Nephron progenitor cell (in vitro differentiated cells): ENCODE results near the gene JMJD1C.

ENCODE experiments used
- DNase-seq: peaks from one replicate; pipeline ENCODE4 v3.0.0; 2021
- H3K27ac Mint-ChIP-seq: 2 replicates; pipeline ENCODE4 v1.8.0; 2021; ENCODE audit warnings: mild to moderate bottlenecking, moderate library complexity, mixed read lengths
- H3K27me3 Mint-ChIP-seq: 2 replicates; pipeline ENCODE4 v1.8.0; 2021; ENCODE audit warnings: mild to moderate bottlenecking, low read depth, mixed read lengths; ENCODE audit not compliant: poor library complexity
- H3K36me3 Mint-ChIP-seq: 2 replicates; pipeline ENCODE4 v1.8.0; 2021; ENCODE audit warnings: low read depth, mixed read lengths
- H3K4me1 Mint-ChIP-seq: 2 replicates; pipeline ENCODE4 v1.8.0; 2021; ENCODE audit warnings: mixed read lengths
- H3K4me3 Mint-ChIP-seq: 2 replicates; pipeline ENCODE4 v1.8.0; 2021; ENCODE audit warnings: mild to moderate bottlenecking, moderate library complexity, mixed read lengths
- H3K9me3 Mint-ChIP-seq: 2 replicates; pipeline ENCODE4 v1.8.0; 2021; ENCODE audit warnings: mild to moderate bottlenecking, moderate library complexity, mixed read lengths
- CTCF ChIP-seq: fragments of 200-600 bp; sonication (generic); IDR thresholded peaks from 2 replicates; pipeline ENCODE4 v1.5.0; 2021; ENCODE audit warnings: antibody characterized with exemption

The JMJD1C gene

GRCh38 chr10:63255316-63255715 lies 210.5 kb downstream of the JMJD1C start:
- no peak for DNase-seq
- no peak for TF ChIP-seq CTCF
- Mint-ChIP-seq H3K27me3 (no peaks in the 10 kb centered on the region), H3K27ac (no peak overlapping the region), H3K36me3 (peaks cover 69% of the 10 kb centered on the region), H3K4me1 (peaks cover 29% of the 10 kb centered on the region), H3K4me3 (no peak overlapping the region), H3K9me3 (peaks cover 4% of the 10 kb centered on the region)

GRCh38 chr10:63253040-63253439 lies 212.7 kb downstream of the JMJD1C start:
- no peak for DNase-seq
- Mint-ChIP-seq H3K4me3 (no peak overlapping the region), H3K36me3 (peaks cover 68% of the 10 kb centered on the region), H3K27ac (no peak overlapping the region), H3K27me3 (no peaks in the 10 kb centered on the region), H3K9me3 (peaks cover 9% of the 10 kb centered on the region), H3K4me1 (peaks cover 13% of the 10 kb centered on the region)
- no peak for TF ChIP-seq CTCF

GRCh38 chr10:63252095-63252762 lies 213.5 kb downstream of the JMJD1C start:
- H3K4me1 Mint-ChIP-seq = peaks cover 8% of the 10 kb centered on the region
- H3K9me3 Mint-ChIP-seq = peaks cover 15% of the 10 kb centered on the region
- no peak for TF ChIP-seq CTCF
- H3K27ac Mint-ChIP-seq = peak overlapping the region; percentile 2
- H3K4me3 Mint-ChIP-seq = no peak overlapping the region
- H3K36me3 Mint-ChIP-seq = peaks cover 70% of the 10 kb centered on the region
- DNase-seq = no peak
- no peaks in the 10 kb centered on the region for H3K27me3 Mint-ChIP-seq

- Mint-ChIP-seq H3K9me3 (peaks cover 37% of the 10 kb centered on the region), H3K27ac (no peak overlapping the region), H3K36me3 (peaks cover 82% of the 10 kb centered on the region), H3K4me3 (no peak overlapping the region), H3K4me1 (peaks cover 8% of the 10 kb centered on the region), H3K27me3 (no peaks in the 10 kb centered on the region)
- no peak for TF ChIP-seq CTCF
- DNase-seq = no peak
Measured at GRCh38 chr10:63250032-63250431, 215.7 kb downstream of the JMJD1C start.

GRCh38 chr10:63247771-63248170 lies 218.0 kb downstream of the JMJD1C start:
- Mint-ChIP-seq H3K4me1 (peaks cover 9% of the 10 kb centered on the region), H3K36me3 (peaks cover 84% of the 10 kb centered on the region), H3K4me3 (no peak overlapping the region), H3K9me3 (peaks cover 44% of the 10 kb centered on the region), H3K27ac (no peak overlapping the region), H3K27me3 (no peaks in the 10 kb centered on the region)
- TF ChIP-seq CTCF = no peak
- no peak for DNase-seq

- peaks cover 75% of the 10 kb centered on the region for H3K36me3 Mint-ChIP-seq
- peaks cover 44% of the 10 kb centered on the region for H3K9me3 Mint-ChIP-seq
- no peak overlapping the region for H3K27ac Mint-ChIP-seq
- peaks cover 5% of the 10 kb centered on the region for H3K4me1 Mint-ChIP-seq
- no peaks in the 10 kb centered on the region for H3K27me3 Mint-ChIP-seq
- no peak overlapping the region for H3K4me3 Mint-ChIP-seq
- no peak for DNase-seq
- no peak for TF ChIP-seq CTCF
Measured at GRCh38 chr10:63246356-63246755, 219.4 kb downstream of the JMJD1C start.
